Measurements from ENCODE around the gene CDKN2C.

GRCh38 chr1:50974618-50974935 lies 4.5 kb downstream of the CDKN2C start:
- TF ChIP-seq CTCF (IDR thresholded peaks at IDR 0.05) (no peak), POLR2A (IDR thresholded peaks at IDR 0.05) (no peak)

Measured in heart left ventricle (tissue), 13 donors.